ENCODE measurements around the gene DHRS7C.

Gene DHRS7C

GRCh38 chr17:9760266-9760665, 31.1 kb downstream of the DHRS7C start:
- no peak for DNase-seq

GRCh38 chr17:9755083-9755482, 36.3 kb downstream of the DHRS7C start:
- DNase-seq = no peak

GRCh38 chr17:9750524-9750923, 40.9 kb downstream of the DHRS7C start:
- DNase-seq = no peak

GRCh38 chr17:9729735-9730420, 61.5 kb downstream of the DHRS7C start:
- no peak for DNase-seq

- DNase-seq = no peak
These were observed 62.2 kb downstream of the DHRS7C start for GRCh38 chr17:9729034-9729650.

GRCh38 chr17:9728564-9728963, 62.8 kb downstream of the DHRS7C start:
- DNase-seq = no peak

GRCh38 chr17:9728005-9728404, 63.4 kb downstream of the DHRS7C start:
- no peak for DNase-seq

GRCh38 chr17:9726291-9726690, 65.1 kb downstream of the DHRS7C start:
- no peak for DNase-seq

GRCh38 chr17:9725575-9725974, 65.8 kb downstream of the DHRS7C start:
- no peak for DNase-seq

Measured in bone marrow (tissue), 2 donors.